ENCODE measurements around the gene SPHK1. TPM values are rescaled to one million over a fixed set of nuclear protein-coding genes. Genes with fewer than 3 reads are reported as not detected.

Gene SPHK1, protein sequence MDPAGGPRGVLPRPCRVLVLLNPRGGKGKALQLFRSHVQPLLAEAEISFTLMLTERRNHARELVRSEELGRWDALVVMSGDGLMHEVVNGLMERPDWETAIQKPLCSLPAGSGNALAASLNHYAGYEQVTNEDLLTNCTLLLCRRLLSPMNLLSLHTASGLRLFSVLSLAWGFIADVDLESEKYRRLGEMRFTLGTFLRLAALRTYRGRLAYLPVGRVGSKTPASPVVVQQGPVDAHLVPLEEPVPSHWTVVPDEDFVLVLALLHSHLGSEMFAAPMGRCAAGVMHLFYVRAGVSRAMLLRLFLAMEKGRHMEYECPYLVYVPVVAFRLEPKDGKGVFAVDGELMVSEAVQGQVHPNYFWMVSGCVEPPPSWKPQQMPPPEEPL
- polyA plus RNA-seq, result 0.13 and 0.78 TPM in 2 replicates

DNA sequence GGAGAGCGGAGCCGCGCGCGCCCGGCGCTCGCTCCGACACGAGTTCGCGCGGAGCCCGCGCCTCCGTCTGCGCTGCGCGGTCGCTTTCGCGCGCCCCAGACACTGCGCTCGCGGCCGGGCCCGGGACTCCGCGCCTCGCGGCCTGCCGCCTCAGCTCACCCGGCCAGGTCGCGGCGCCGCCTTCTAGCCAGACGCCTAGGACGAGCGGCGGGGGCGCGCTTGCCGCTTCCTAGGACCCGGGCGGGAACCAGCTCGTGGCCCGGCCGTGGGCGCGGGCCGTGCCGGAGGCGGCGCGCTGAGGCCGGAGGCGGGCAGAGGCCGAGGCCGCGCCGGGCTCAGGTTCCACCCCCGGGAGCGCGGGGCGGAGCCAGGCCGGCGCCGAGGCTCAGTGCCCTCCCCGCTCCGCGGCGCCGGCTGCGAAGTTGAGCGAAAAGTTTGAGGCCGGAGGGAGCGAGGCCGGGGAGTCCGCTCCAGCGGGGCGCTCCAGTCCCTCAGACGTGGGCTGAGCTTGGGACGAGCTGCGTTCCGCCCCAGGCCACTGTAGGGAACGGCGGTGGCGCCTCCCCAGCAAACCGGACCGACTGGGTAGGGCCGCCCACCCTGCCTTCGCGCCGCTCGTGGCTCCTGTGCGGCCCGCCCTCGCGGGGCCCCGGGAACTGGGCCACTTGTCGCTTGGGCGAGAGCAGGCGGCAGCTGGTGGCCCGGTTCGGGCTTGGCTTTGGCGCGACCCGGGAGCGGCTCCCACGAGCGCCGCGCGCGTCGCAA is at the start of gene SPHK1:
SPHK1 (plus strand) TSS at position 388 of the 765 bp plus-strand sequence. CDS start 1,036 bp downstream, outside the sequence.

DNA sequence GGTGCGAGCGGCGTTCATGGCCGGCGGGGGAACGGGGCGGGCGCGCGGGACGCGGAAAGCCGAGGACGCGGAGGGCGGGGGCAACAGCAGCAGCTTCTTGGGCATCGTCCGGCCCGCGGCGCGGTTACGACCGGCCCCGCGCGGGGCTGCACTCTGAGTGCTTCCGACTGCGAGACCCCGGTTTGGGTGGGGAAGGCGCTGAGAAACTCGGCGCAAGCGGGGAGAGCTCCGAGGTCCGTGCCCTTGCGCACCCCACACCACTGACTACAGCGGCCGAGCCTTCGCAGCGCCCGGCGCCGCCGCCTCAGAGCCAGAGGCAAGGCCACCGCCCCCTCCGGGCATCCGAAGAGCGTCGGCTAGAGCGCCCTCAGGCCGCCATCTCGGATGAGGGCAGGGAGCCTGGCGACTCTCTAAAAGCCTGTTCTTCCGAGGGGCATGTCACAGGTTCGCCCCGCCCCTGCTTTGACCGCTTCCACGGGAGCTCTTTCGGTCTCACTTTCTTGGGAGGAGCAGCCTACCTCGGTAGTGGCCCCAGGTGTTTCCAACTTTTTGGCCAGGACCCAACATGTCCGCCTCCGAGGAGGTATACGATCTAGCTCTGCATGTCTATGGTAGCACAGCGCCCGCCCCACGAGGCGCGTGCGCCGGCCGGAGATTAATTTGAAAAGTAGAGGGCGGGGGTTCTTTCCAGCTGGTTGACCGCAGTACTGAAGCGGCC is 30.7 kb upstream of the SPHK1 start, which contains the start of gene PRPSAP1:
PRPSAP1 (minus strand) TSS at position 318 of the 718 bp plus-strand sequence; CDS start at position 105, 213 bp downstream.

Other genes with a start within 250 kb of the SPHK1 start
- gene FOXJ1, start 243.4 kb upstream of the SPHK1 start, polyA plus RNA-seq, result not detected in 2 replicates
- gene RNF157, start 144.1 kb upstream of the SPHK1 start, polyA plus RNA-seq, result 38.1 and 46.4 TPM in 2 replicates
- gene UBALD2, start 119.3 kb upstream of the SPHK1 start, polyA plus RNA-seq, result 0.25 and 3.3 TPM in 2 replicates
- gene QRICH2, start 76.3 kb upstream of the SPHK1 start, polyA plus RNA-seq, result 0.21 and 0.31 TPM in 2 replicates
- 26.9 and 32.5 TPM in 2 replicates for gene PRPSAP1, start 30.7 kb upstream of the SPHK1 start, polyA plus RNA-seq
- gene UBE2O, start 68.5 kb downstream of the SPHK1 start, polyA plus RNA-seq, result 5.9 and 11.2 TPM in 2 replicates
- gene AANAT, start 83.0 kb downstream of the SPHK1 start, polyA plus RNA-seq, result not detected in 2 replicates
- not detected in 2 replicates for gene RHBDF2, start 116.8 kb downstream of the SPHK1 start, polyA plus RNA-seq
- gene CYGB, start 153.1 kb downstream of the SPHK1 start, polyA plus RNA-seq, result 0.28 and 0.83 TPM in 2 replicates
- gene PRCD, start 155.4 kb downstream of the SPHK1 start, polyA plus RNA-seq, result 4.4 and 4.9 TPM in 2 replicates
- not detected in 2 replicates for gene ST6GALNAC2, start 201.3 kb downstream of the SPHK1 start, polyA plus RNA-seq